Osteocyte (in vitro differentiated cells): ENCODE results near the gene ZMYND10. TPM values are rescaled to one million over a fixed set of nuclear protein-coding genes. Genes with fewer than 3 reads are reported as not detected.

ENCODE experiments used
- DNase-seq: peaks from one replicate; pipeline ENCODE4 v3.0.0; 2021; ENCODE audit warnings: mixed read lengths; ENCODE audit not compliant: unreplicated experiment; ENCODE audit errors: extremely low spot score
- H3K27ac Mint-ChIP-seq: one replicate; pipeline ENCODE4 v1.8.0; 2021; ENCODE audit warnings: mild to moderate bottlenecking, mixed read lengths; ENCODE audit not compliant: unreplicated experiment
- H3K27me3 Mint-ChIP-seq: one replicate; pipeline ENCODE4 v1.8.0; 2021; ENCODE audit warnings: mixed read lengths; ENCODE audit not compliant: unreplicated experiment
- H3K36me3 Mint-ChIP-seq: one replicate; pipeline ENCODE4 v1.8.0; 2021; ENCODE audit warnings: mixed read lengths; ENCODE audit not compliant: unreplicated experiment
- H3K4me1 Mint-ChIP-seq: one replicate; pipeline ENCODE4 v1.8.0; 2021; ENCODE audit warnings: mixed read lengths; ENCODE audit not compliant: unreplicated experiment
- H3K4me3 Mint-ChIP-seq: one replicate; pipeline ENCODE4 v1.8.0; 2021; ENCODE audit warnings: mild to moderate bottlenecking, moderate library complexity, mixed read lengths; ENCODE audit not compliant: unreplicated experiment
- H3K9me3 Mint-ChIP-seq: one replicate; pipeline ENCODE4 v1.8.0; 2021; ENCODE audit warnings: mixed read lengths; ENCODE audit not compliant: unreplicated experiment
- total RNA-seq: library from RNA; stranded (reverse); gene quantifications from 2 replicates; pipeline ENCODE4 v1.2.1, GENCODE V29; 2021
- TF ChIP-seq, protein P1 (sequence below): fragments of 200-600 bp; sonication (generic); IDR thresholded peaks from 2 replicates; pipeline ENCODE4 v1.5.0; 2021; ENCODE audit warnings: antibody characterized with exemption, mild to moderate bottlenecking, moderate library complexity

Gene ZMYND10
- total RNA-seq, 1 donor from 2014 or later: 1.6 TPM

DNA sequence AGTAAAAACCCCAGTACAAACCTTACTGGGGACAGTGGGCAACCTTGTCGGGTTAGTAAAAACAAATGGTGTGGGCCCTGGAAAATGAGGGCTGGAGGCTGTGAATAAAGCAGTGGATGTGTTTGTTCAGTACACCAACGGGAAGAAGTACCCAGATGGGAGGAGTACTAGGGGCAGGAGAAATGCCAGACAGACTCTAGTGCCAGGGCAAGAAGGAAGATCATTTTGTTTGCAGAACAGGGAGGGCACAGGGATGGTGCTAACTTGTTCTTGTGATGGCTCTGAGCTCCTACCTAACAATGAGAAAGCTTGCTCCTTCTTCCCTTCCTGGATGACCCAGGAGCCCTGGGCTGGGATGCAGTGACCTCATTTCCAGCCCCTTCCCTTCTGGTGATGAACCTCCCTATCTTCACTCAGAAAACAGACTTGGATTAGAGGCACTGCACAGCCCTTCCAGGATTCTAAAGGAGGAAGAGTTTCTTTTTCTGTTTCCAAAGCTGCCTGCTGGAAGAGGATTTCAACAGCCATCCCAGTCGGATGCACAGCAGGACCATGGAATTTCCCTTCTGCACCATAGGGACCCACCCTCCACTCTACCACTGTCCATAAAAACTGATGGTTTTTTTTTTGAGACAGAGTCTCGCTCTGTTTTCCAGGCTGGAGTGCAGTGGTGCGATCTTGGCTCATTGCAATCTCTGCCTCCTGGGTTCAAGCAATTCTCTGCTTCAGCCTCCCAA lies 11.0 kb downstream of the ZMYND10 start:
- H3K4me1 Mint-ChIP-seq: peaks cover 46% of the 10 kb centered on the region
- no peaks in the 10 kb centered on the region for H3K9me3 Mint-ChIP-seq
- no peak for DNase-seq
- H3K36me3 Mint-ChIP-seq: peaks cover 8% of the 10 kb centered on the region
- peak overlapping the region; percentile 37 for H3K4me3 Mint-ChIP-seq
- TF ChIP-seq, protein P1, sequence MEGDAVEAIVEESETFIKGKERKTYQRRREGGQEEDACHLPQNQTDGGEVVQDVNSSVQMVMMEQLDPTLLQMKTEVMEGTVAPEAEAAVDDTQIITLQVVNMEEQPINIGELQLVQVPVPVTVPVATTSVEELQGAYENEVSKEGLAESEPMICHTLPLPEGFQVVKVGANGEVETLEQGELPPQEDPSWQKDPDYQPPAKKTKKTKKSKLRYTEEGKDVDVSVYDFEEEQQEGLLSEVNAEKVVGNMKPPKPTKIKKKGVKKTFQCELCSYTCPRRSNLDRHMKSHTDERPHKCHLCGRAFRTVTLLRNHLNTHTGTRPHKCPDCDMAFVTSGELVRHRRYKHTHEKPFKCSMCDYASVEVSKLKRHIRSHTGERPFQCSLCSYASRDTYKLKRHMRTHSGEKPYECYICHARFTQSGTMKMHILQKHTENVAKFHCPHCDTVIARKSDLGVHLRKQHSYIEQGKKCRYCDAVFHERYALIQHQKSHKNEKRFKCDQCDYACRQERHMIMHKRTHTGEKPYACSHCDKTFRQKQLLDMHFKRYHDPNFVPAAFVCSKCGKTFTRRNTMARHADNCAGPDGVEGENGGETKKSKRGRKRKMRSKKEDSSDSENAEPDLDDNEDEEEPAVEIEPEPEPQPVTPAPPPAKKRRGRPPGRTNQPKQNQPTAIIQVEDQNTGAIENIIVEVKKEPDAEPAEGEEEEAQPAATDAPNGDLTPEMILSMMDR: no peak
- peak overlapping the region; percentile 65 for H3K27ac Mint-ChIP-seq
- no peaks in the 10 kb centered on the region for H3K27me3 Mint-ChIP-seq

- DNase-seq: no peak
- Mint-ChIP-seq H3K27ac (peak overlapping the region; percentile 47), H3K9me3 (no peaks in the 10 kb centered on the region), H3K27me3 (no peaks in the 10 kb centered on the region), H3K4me1 (peaks cover 39% of the 10 kb centered on the region), H3K4me3 (no peak overlapping the region), H3K36me3 (peaks cover 8% of the 10 kb centered on the region)
- TF ChIP-seq, protein P1: no peak
Measured at GRCh38 chr3:50333744-50334328, 11.7 kb downstream of the ZMYND10 start.

DNA sequence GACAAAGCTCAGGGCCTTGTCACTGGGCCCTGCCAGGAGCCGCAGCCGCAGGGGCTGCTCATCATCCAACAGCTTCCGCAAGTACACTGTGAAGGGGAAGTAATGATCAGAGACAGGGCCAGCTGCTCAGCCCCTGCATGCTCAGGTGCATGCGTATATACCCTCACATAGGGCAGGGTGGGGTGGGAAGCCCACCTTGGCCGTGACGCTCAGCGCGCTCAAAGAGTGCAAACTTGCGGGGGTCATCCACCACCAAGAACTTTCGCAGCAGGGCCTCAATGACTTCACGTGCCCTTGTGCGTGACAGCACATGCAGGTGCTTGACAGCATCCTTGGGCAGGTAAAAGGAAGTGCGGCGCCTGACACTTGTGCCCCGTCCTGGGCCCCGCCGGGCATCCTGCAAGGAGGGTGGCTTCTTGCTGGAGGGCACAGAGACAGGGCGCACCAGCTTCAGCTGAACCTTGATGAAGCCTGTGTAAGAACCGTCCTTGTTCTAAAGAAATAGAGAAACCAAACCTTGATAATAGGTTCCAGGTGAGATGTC lies 14.1 kb downstream of the ZMYND10 start:
- no peak for DNase-seq
- Mint-ChIP-seq H3K36me3 (peaks cover 8% of the 10 kb centered on the region), H3K27ac (no peak overlapping the region), H3K4me1 (peaks cover 42% of the 10 kb centered on the region), H3K4me3 (no peak overlapping the region), H3K27me3 (no peaks in the 10 kb centered on the region), H3K9me3 (no peaks in the 10 kb centered on the region)
- TF ChIP-seq, protein P1: no peak

DNA sequence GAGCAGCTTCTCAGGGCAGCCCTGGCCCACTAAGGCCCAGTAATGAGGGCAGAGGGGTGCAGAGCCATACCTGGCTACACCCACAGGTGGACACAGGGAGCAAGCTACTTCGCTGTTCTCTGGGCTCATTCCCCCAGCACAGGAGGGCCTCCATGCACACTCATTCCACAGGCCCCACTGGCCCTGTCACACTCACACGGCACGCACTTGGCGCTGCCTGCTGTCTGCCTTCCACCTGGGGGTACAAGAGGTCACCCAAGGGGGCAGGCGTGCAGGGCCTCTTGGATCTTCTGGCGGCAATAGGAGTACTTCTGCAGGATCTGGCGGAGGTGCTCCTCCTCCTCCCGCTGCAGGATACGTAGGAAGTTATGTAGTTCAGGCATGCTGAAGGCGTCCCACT lies 15.2 kb downstream of the ZMYND10 start:
- Mint-ChIP-seq H3K9me3 (no peaks in the 10 kb centered on the region), H3K27me3 (no peaks in the 10 kb centered on the region), H3K4me1 (peaks cover 31% of the 10 kb centered on the region), H3K27ac (no peak overlapping the region), H3K36me3 (peaks cover 8% of the 10 kb centered on the region), H3K4me3 (no peak overlapping the region)
- TF ChIP-seq, protein P1: no peak
- DNase-seq: no peak
